ENCODE results near the gene TMPRSS4.

TMPRSS4 gene, protein sequence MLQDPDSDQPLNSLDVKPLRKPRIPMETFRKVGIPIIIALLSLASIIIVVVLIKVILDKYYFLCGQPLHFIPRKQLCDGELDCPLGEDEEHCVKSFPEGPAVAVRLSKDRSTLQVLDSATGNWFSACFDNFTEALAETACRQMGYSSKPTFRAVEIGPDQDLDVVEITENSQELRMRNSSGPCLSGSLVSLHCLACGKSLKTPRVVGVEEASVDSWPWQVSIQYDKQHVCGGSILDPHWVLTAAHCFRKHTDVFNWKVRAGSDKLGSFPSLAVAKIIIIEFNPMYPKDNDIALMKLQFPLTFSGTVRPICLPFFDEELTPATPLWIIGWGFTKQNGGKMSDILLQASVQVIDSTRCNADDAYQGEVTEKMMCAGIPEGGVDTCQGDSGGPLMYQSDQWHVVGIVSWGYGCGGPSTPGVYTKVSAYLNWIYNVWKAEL

GRCh38 chr11:118076754-118077281 lies at the start of gene TMPRSS4:
TSS of gene TMPRSS4 (plus strand) at chr11:118077078. CDS start at chr11:118077303, 225 bp downstream.
- DNase-seq (ENCODE audit: low spot score), result no peak

- no peak for DNase-seq (ENCODE audit: low spot score)
Observed at GRCh38 chr11:118027694-118028093, 49.2 kb upstream of the TMPRSS4 start.

DNA sequence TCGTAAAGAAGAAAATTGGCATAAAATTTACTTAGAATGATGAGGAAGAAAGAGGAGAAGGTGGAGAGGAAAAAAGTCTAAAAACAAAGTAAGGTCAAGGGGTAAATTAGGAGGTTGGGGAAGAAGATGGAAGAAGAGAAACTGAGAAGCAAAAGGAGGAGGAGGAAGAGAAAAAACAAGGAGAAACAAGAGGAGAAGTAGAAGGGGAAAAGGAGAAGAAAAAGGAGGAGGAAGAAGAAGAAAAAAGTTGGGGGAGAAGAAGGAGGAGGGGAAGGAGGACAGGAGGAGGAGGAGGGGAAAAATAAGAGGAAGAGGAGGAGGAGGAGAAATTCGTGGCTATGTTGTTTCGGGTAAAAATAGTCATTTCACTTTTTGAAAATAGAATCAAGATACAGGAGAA lies 48.3 kb upstream of the TMPRSS4 start:
- no peak for DNase-seq (ENCODE audit: low spot score)

GRCh38 chr11:118033443-118033842 lies 43.4 kb upstream of the TMPRSS4 start:
- no peak for DNase-seq (ENCODE audit: low spot score)

DNA sequence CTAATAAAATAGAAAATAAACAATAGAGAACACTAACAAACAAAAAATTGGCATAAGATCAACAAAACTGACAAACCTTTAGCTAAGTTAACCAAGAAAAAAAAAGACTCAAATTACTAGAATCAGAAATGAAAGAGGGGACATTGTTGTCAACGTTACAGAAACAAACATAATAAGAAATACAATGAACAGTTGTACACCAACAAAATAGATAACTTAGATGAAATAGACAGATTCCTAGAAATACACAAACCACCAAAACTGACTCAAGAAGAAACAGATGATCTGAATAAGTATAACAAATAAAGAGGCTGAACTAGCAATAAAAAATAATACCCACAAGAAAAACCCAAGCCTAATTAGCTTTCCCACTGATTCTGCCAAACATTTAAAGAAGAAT lies 34.7 kb upstream of the TMPRSS4 start:
- DNase-seq (ENCODE audit: low spot score), result no peak

DNA sequence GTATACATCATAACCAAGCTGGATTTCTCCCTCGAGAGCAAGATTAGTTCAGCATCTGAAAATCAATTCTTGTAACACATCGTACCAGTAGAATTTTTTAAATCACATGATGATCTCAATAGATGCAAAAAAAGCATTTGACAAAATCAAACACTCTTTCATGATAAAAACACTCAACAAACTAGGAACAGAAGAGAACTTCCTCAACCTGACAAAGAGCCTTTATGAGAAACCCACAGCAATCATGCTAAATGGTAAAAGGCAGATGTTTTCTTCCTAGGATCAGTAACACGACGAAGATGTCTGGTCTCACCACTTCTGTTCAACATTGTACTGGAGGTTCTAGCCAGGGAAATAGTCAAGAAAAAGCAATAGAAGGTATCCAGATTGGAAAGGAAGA lies 34.1 kb upstream of the TMPRSS4 start:
- DNase-seq (ENCODE audit: low spot score), result no peak

DNA sequence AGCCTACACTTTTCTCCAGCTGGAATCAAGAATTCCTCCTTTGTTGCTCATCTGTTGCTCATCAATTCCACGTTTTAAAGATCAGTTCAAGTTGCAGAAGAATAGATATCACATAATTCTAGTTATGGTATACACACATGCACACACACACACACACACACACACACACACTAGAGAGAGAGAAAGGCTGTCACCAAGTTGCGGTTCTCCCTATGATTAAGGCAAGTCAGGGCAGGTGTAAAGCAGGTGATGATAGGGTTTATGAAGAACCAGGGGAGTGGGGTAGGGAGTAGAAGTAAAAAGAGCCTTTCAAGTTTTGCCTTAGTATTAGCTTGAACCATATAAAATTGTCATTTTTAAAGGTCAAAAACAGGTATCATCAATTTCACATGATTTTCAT lies 31.7 kb upstream of the TMPRSS4 start:
- peak; percentile 22 for DNase-seq (ENCODE audit: low spot score)

- peak; percentile 60 for DNase-seq (ENCODE audit: low spot score)
Observed at GRCh38 chr11:118046051-118046963, 30.6 kb upstream of the TMPRSS4 start.

GRCh38 chr11:118046964-118047700 lies 29.7 kb upstream of the TMPRSS4 start:
- DNase-seq (ENCODE audit: low spot score), result no peak

GRCh38 chr11:118047749-118048148 lies 29.1 kb upstream of the TMPRSS4 start:
- no peak for DNase-seq (ENCODE audit: low spot score)

DNA sequence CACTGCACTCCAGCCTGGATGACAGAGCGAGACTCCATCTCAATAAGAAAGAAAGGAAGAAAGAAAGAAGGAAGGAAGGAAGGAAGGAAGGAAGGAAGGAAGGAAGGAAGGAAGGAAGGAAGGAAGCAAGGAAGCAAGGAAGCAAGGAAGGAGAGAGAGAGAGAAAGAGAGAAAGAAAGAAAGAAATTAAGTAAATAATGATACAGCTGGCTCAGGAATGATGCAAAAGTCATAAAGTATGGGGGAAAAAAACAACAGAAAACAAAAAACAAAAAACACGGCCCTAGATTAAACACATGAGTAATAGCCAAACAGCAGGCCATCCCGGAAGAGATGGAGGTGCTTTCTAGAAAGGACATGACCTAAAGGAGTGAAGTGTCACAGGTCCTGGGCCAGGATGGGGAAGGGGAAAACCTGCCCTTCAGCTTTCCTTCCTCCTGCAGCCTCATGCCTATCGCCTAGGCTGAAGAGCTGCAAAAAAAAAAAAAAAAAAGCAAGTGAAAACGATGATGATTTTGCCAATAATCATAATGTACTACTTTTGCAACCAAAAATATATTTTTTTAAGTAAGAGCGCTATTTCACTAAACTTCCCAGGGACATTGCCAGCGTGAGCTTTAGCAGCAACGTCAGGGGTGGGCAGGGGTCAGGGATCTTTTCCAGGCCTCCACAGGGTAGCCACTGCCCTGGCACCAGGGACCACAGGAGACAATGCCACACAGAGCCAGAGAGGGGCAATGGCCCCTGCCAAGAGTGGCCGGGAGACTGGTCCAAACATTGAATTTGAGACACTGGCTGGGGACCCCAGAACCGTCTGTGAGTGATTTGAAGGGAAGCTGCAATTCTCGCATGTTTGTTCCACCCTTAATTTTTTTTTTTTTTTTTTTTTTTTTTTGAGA lies 28.2 kb upstream of the TMPRSS4 start:
- no peak for DNase-seq (ENCODE audit: low spot score)

- DNase-seq (ENCODE audit: low spot score), result no peak
Observed at GRCh38 chr11:118049771-118050170, 27.1 kb upstream of the TMPRSS4 start.

DNA sequence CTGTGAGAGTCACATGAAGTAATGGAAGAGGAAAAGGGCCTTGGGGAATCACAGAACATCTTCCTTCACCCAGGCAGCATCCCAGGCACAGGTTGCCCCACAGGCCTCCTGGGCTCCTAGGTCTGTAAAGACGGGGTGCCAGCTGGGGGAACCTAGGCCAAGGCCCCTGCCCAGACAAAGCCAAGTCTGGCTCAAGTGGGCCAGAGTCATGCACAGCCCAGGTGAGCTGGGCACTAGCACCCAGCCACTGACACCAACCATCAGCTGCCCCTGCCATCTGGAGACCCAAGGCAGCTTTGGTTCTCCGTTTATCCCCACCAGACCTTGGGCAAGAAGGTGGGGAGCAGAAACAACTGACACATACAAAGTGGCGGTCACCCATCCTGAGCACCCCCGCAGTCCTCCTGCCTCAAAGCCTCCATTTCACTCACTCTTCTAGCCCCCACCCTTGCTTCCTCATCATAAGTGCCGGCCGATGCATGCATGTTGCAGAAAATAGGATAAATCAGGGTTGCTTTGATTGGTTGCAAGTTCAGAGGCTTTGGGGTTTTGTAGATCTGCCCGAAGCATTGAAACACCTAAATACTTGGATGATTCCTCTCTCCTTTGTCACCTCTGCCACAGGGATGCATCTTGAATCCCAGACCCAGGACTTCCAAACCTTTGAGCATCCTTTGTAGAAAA lies 26.5 kb upstream of the TMPRSS4 start:
- no peak for DNase-seq (ENCODE audit: low spot score)

- DNase-seq (ENCODE audit: low spot score), result no peak
Observed at GRCh38 chr11:118051136-118051610, 25.7 kb upstream of the TMPRSS4 start.

DNA sequence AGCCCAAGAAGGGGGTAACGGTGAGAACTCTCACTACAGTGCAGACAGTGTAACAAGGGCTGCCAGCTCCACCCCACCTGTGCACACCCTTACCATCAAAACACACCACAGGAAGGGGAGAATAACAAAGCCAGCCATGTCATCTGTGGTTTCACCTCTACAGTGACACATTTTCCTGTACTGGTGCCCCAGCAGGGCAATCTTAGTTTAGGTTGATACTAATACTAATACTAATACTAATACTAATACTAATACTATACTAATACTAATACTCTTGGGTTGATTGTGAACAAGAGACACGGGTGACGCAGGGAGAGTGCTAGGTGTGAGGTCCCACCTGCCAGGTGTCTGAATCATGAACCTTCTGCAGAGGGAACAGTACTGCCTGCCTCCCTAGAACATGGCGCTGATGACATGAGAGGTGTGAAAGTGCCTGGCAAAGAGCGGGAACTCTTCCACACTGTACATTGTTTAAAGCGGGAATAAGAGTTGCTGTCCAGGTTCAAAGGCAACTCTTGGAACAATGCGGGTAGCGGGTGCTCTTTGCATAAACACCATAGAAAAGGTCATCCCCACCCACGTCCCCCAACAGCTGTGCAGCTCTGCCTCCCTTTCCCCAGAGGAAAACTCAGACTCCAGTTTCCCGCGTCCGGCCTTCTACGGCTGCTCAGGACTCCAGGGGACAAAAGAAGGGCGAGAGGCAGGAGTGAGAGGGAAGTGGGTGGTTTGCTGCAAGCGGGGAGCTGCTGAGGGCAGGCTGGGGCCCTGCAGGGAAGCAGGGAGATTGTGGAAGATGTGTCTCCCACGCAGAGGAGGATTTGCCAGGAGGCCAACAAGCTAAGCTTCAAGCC lies 25.0 kb upstream of the TMPRSS4 start:
- DNase-seq (ENCODE audit: low spot score), result peak; percentile 92

DNA sequence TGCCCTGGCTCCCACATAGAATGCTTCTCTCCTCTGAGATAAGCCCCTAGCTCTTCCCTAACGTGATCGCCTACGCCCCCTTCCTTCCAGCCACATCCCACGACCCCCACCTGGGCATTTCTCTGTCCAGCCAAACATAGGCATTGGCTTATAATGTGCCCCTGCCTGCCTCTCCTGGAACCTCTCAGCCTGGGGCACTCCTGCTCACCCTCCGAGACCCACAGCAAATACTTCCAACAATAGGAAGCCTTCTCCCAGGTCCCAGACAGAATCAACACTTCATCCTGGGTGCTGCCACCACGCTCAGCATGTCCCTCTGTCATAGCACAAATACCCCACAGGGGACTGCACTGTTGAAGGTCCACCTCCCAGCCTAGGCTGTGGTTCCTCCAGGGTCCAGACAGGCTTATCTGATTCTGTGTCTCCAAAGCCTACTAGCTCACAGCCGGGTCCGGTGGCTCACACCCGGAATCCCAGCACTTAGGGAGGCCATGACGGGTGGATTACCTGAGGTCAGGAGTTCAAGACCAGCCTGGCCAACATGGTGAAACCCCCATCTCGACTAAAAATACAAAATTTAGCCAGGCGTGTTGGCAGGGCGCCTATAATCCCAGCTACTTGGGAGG lies 24.2 kb upstream of the TMPRSS4 start:
- DNase-seq (ENCODE audit: low spot score), result no peak

- no peak for DNase-seq (ENCODE audit: low spot score)
Observed at GRCh38 chr11:118054712-118055640, 21.9 kb upstream of the TMPRSS4 start.

GRCh38 chr11:118055966-118056365 lies 20.9 kb upstream of the TMPRSS4 start:
- no peak for DNase-seq (ENCODE audit: low spot score)
